OCI-LY7 (cell line): Measurements from ENCODE around the gene ARFIP1.

Experiments used
- EZH2phosphoT487 ChIP-seq: fragments of 200-600 bp; sonication (generic); IDR thresholded peaks from 2 replicates; pipeline ENCODE4 v1.6.1; 2018; ENCODE audit warnings: low read depth, borderline replicate concordance, mild to moderate bottlenecking, mixed run types, antibody characterized with exemption, low read length, moderate library complexity, mixed read lengths
- TF ChIP-seq, protein P1 (sequence below): fragments of 200-600 bp; sonication (generic); conservative IDR thresholded peaks from 2 replicates; pipeline ENCODE4 v1.5.1; 2014; ENCODE audit warnings: mild to moderate bottlenecking, antibody characterized with exemption, low read length, moderate library complexity, mixed read lengths

DNA sequence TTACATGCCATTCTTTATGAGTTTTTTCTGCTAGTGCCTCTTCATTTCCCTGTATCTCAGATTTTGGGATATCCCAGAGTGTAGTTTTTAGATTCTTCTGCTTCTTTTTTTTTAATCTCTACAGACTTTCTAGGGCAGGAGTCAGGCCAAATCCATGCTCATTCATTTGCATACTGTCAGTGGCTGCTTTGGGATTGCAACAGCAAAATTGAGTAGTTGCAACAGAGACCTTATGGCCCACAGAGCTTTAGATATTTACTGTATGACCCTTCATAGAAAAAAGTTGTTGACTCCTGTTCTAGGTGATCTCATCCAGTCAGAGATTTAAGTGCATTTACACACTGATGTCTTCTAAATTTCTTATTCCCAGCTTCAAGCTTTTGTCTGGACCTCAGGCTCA lies 35.3 kb downstream of the ARFIP1 start:
- TF ChIP-seq, protein P1, sequence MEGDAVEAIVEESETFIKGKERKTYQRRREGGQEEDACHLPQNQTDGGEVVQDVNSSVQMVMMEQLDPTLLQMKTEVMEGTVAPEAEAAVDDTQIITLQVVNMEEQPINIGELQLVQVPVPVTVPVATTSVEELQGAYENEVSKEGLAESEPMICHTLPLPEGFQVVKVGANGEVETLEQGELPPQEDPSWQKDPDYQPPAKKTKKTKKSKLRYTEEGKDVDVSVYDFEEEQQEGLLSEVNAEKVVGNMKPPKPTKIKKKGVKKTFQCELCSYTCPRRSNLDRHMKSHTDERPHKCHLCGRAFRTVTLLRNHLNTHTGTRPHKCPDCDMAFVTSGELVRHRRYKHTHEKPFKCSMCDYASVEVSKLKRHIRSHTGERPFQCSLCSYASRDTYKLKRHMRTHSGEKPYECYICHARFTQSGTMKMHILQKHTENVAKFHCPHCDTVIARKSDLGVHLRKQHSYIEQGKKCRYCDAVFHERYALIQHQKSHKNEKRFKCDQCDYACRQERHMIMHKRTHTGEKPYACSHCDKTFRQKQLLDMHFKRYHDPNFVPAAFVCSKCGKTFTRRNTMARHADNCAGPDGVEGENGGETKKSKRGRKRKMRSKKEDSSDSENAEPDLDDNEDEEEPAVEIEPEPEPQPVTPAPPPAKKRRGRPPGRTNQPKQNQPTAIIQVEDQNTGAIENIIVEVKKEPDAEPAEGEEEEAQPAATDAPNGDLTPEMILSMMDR, result no peak
- no peak for TF ChIP-seq EZH2phosphoT487
